Peyer's patch (tissue), 4 donors: ENCODE measurements around the gene NEUROD1.

Experiments
- POLR2A ChIP-seq, 2 donors: fragments of 450-650 bp; IDR thresholded peaks; one replicate each; pipeline ENCODE4 v1.5.1; 2017; ENCODE audit warnings: antibody characterized with exemption in 2 of 2, mild to moderate bottlenecking in 2 of 2, moderate library complexity in 2 of 2
- TF ChIP-seq, protein P1 (sequence below), 6 experiments: fragments of 450-650 bp in 4 of 6; fragments of 200-600 bp in 2 of 6; sonication (generic) in 1 of 6; IDR thresholded peaks; one replicate each; pipeline ENCODE4 v1.5.1; 2017 to 2019; ENCODE audit warnings: antibody characterized with exemption in 6 of 6, mild to moderate bottlenecking in 3 of 6, moderate library complexity in 1 of 6

DNA sequence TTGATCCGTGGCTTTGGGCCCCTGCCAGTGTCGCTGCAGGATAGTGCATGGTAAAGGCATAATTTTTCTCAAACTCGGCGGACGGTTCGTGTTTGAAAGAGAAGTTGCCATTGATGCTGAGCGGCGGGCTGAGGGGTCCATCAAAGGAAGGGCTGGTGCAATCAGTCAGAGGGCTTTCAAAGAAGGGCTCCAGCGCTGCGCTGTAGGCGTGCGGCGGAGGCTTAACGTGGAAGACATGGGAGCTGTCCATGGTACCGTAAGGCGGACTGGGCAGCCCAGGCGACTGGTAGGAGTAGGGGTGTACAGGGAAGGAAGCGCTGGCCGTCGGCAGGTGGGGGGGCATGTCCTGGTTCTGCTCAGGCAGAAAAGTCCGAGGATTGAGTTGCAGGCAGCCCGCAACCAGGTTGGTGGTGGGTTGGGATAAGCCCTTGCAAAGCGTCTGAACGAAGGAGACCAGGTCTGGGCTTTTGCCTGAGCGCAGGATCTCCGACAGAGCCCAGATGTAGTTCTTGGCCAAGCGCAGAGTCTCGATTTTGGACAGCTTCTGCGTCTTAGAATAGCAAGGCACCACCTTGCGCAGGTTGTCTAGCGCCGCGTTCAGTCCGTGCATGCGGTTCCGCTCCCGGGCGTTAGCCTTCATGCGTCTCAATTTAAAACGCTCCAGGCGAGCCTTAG lies 2.3 kb downstream of the NEUROD1 start:
- TF ChIP-seq, protein P1, sequence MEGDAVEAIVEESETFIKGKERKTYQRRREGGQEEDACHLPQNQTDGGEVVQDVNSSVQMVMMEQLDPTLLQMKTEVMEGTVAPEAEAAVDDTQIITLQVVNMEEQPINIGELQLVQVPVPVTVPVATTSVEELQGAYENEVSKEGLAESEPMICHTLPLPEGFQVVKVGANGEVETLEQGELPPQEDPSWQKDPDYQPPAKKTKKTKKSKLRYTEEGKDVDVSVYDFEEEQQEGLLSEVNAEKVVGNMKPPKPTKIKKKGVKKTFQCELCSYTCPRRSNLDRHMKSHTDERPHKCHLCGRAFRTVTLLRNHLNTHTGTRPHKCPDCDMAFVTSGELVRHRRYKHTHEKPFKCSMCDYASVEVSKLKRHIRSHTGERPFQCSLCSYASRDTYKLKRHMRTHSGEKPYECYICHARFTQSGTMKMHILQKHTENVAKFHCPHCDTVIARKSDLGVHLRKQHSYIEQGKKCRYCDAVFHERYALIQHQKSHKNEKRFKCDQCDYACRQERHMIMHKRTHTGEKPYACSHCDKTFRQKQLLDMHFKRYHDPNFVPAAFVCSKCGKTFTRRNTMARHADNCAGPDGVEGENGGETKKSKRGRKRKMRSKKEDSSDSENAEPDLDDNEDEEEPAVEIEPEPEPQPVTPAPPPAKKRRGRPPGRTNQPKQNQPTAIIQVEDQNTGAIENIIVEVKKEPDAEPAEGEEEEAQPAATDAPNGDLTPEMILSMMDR (IDR thresholded peaks at IDR 0.05) = no peak
- no peak for TF ChIP-seq POLR2A (IDR thresholded peaks at IDR 0.05)
